ENCODE data around the gene MRPS18B. TPM values are rescaled to one million over a fixed set of nuclear protein-coding genes. Genes with fewer than 3 reads are reported as not detected.
A peak's percentile ranks its signal among the peaks of the same experiment; 100 is the strongest.

MRPS18B gene
- total RNA-seq, 4 donors from 2014 or later: 35.0 to 41.2 (median 36.7) TPM

DNA sequence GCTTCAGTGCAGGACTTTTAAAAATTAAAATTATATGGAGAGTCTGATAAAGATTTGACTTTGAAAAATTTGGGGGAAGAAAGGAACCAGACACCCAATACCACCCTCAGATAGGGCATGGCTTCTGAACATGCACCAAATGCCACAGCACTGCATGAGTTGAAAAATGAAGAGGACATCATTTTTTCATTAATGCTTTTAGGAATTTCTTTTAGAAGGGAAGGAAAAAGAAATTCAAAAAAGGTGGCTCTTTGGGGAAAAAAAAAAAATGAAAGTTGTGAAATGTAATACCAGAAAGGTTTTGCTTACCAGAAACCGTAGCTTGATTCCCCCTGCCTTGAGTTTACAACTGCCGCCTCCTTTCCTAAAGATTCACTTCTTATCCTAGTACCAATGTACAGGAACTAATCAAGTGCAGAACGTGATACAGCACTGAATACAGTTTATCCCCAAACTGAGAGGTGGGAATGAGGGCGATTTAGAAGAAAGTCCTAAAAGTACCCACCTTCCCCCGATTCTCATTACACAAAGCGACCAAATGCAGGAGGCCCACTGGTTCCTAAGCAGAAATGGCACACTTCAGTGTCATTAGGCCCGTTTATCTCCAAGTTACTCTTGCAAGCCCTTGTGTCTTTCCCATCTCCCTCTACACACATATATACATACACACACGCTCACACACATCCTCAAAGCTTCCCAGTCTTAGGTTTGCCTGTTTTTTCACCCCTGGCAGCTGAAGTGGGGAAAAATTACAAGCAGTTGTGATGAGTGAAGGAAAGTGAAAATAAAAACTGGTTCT lies 3.4 kb upstream of the MRPS18B start:
- H3K36me3 ChIP-seq: peaks cover 0 to 11% of the 10 kb centered on the region in 2 donors
- no peaks in the 10 kb centered on the region for H3K9me3 ChIP-seq
- no peak for ATAC-seq
- no peaks in the 10 kb centered on the region for H3K27me3 ChIP-seq
- TF ChIP-seq, protein P1, sequence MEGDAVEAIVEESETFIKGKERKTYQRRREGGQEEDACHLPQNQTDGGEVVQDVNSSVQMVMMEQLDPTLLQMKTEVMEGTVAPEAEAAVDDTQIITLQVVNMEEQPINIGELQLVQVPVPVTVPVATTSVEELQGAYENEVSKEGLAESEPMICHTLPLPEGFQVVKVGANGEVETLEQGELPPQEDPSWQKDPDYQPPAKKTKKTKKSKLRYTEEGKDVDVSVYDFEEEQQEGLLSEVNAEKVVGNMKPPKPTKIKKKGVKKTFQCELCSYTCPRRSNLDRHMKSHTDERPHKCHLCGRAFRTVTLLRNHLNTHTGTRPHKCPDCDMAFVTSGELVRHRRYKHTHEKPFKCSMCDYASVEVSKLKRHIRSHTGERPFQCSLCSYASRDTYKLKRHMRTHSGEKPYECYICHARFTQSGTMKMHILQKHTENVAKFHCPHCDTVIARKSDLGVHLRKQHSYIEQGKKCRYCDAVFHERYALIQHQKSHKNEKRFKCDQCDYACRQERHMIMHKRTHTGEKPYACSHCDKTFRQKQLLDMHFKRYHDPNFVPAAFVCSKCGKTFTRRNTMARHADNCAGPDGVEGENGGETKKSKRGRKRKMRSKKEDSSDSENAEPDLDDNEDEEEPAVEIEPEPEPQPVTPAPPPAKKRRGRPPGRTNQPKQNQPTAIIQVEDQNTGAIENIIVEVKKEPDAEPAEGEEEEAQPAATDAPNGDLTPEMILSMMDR (IDR thresholded peaks at IDR 0.05): no peak
- TF ChIP-seq POLR2AphosphoS5 (IDR thresholded peaks at IDR 0.05): peak; percentile 46
- peak overlapping the region; percentile 76 to 85 for H3K4me3 ChIP-seq
- 8 to 15% methylated on average over 8 of the region's 8 CpGs for WGBS, 2 donors (ENCODE audit: low coverage in 1 of 2)
- H3K4me1 ChIP-seq: peaks cover 38 to 67% (median 38%) of the 10 kb centered on the region in 3 donors
- H3K27ac ChIP-seq: peak overlapping the region; percentile 84 to 99 (median 94)

DNA sequence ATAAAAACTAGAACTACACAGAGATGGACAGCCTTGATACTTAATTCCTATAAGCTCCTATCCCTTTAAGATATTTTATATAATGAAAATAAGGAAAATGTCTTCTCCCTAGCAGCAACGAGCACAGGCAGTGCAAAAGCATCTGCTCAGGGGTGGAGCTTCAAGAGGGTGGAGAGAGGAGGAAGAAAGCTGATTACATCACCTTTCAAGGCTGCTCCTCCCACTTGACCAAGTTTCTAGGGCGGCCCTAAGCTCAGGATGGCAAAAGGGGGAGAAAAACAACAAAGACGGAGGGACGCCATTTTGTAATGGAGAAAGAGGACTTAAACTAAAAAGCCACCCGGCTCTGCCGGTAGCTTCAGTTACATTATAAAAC lies 2.8 kb upstream of the MRPS18B start:
- H3K9me3 ChIP-seq: no peaks in the 10 kb centered on the region
- peaks cover 0 to 14% of the 10 kb centered on the region in 2 donors for H3K36me3 ChIP-seq
- H3K4me1 ChIP-seq: peaks cover 38 to 67% (median 38%) of the 10 kb centered on the region in 3 donors
- ATAC-seq: peak; percentile 82
- H3K27me3 ChIP-seq: no peaks in the 10 kb centered on the region
- 0 to 1% methylated on average over 5 to 6 of the region's 6 CpGs for WGBS, 2 donors (ENCODE audit: low coverage in 1 of 2)
- peak overlapping the region; percentile 76 to 85 for H3K4me3 ChIP-seq
- TF ChIP-seq, protein P1 (IDR thresholded peaks at IDR 0.05): no peak
- peak; percentile 54 for TF ChIP-seq POLR2AphosphoS5 (IDR thresholded peaks at IDR 0.05)
- no peak for TF ChIP-seq EP300 (IDR thresholded peaks at IDR 0.05)
- TF ChIP-seq POLR2A (IDR thresholded peaks at IDR 0.05): peak; percentile 5 to 27
- H3K27ac ChIP-seq: peak overlapping the region; percentile 84 to 99 (median 94)

DNA sequence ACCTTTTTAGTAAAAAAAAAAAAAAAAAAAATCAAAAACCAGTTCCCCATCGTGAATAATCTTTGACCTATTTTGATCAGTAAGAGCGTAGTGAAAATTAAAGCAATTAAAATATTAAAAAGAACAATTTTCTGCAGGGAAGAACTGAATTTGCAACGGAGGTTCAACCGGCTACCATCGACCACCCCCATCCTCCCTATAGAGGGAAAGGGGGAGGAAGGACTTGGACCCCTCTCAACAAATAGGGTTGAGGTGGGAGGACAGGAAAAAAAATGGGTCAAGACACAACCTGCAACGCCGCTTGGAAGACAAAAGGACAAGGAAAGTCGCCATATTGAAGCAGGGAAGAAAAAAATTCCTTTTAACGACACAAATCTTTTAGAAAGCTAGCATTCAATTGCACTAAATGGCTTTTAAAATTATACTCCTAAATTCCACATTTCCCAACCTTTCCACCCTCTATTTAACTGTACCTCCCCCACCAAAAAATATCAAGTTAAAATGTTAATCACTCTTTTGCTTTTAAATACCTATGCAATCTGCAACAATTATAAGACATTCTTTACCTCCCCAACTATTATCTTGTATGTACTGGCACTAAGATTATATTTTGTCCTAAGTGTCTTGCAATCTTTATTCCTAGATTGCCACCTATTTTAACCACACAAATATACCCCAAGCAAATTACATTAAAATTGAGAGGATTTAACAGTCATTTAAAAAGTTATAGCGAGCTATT lies 2.3 kb upstream of the MRPS18B start:
- Histone ChIP-seq H3K9me3 (no peaks in the 10 kb centered on the region), H3K4me3 (peak overlapping the region; percentile 76 to 85), H3K27me3 (no peaks in the 10 kb centered on the region), H3K4me1 (peaks cover 35 to 63% (median 36%) of the 10 kb centered on the region in 3 donors), H3K27ac (peak overlapping the region; percentile 92 to 99 (median 97)), H3K36me3 (peaks cover 0 to 20% of the 10 kb centered on the region in 2 donors)
- 0 to 1% methylated on average over 10 of the region's 10 CpGs for WGBS, 2 donors (ENCODE audit: low coverage in 1 of 2)
- TF ChIP-seq, protein P1 (IDR thresholded peaks at IDR 0.05): peak in 1 of 4 experiments; percentile 5
- TF ChIP-seq EP300 (IDR thresholded peaks at IDR 0.05) (no peak), POLR2AphosphoS5 (IDR thresholded peaks at IDR 0.05) (no peak), POLR2A (IDR thresholded peaks at IDR 0.05) (peak in 1 of 2 donors; percentile 4)
- ATAC-seq: no peak

DNA sequence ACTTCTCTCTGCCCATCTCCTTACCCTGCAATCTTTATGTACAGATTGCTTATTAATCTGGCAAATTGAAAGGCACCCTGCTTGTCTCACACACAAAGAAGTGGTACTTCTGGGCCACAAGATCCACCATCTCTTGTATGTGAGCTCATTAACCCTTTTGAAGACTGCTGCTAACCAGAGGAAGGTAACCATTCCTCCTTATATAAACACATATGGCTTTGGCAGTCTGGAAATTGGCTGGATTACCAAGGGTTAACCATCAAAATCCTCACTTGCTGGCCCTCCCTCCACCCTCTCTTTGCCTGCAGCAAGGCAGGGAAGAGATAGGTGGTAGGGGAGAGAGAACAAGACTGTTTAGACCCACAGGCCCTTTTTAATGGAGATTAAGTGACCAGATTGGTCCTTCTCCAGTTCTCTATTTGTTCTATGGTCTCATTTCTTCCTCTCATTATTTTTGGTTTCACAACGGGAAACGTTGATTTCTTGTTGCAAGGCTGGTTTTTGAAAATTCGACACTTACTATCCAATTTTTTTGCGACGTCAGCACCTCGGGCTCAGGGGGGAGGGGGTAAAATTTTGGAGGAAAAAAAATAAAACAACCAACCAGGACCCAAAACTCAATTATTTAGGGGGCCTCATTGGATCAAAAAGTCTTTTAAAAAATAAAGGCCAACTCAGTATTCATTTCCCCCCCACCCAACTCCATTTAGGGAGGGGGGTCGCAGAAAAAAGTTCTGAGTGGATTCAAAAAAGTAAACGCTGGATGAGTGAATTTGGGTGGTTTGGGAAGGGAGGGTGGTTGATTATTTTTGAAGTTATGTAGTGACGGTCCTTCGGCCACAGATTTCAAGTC lies 1.5 kb upstream of the MRPS18B start:
- peaks cover 0 to 28% of the 10 kb centered on the region in 2 donors for H3K36me3 ChIP-seq
- peak overlapping the region; percentile 76 to 85 for H3K4me3 ChIP-seq
- no peaks in the 10 kb centered on the region for H3K27me3 ChIP-seq
- no peaks in the 10 kb centered on the region for H3K9me3 ChIP-seq
- no peak for ATAC-seq
- peak overlapping the region; percentile 92 to 99 (median 97) for H3K27ac ChIP-seq
- 0% methylated on average over 6 to 10 of the region's 10 CpGs for WGBS, 2 donors (ENCODE audit: low coverage in 1 of 2)
- TF ChIP-seq POLR2AphosphoS5 (IDR thresholded peaks at IDR 0.05): peak; percentile 40
- TF ChIP-seq POLR2A (IDR thresholded peaks at IDR 0.05): peak in 1 of 2 donors; percentile 26
- TF ChIP-seq, protein P1 (IDR thresholded peaks at IDR 0.05): no peak
- H3K4me1 ChIP-seq: peaks cover 30 to 55% (median 32%) of the 10 kb centered on the region in 3 donors

Data from gastroesophageal sphincter (tissue), 4 donors.